Measurements from ENCODE around the gene MINDY4. TPM values are rescaled to one million over a fixed set of nuclear protein-coding genes. Genes with fewer than 3 reads are reported as not detected.

MINDY4 gene
- total RNA-seq, 1 experiment from 2014 or later = 1.8 TPM

GRCh38 chr7:30843741-30844482, 72.7 kb downstream of the MINDY4 start:
- TF ChIP-seq TEAD1 (CRISPR knock-in tag; IDR thresholded peaks at IDR 0.05) = no peak
- TF ChIP-seq RELA (CRISPR knock-in tag; IDR thresholded peaks at IDR 0.05; ENCODE audit: borderline replicate concordance) = no peak
- TF ChIP-seq OVOL2 (CRISPR knock-in tag; IDR thresholded peaks at IDR 0.05; ENCODE audit: borderline replicate concordance) = no peak
- TF ChIP-seq USF2 (CRISPR knock-in tag; IDR thresholded peaks at IDR 0.05) = no peak
- no peak for TF ChIP-seq ZSCAN18 (CRISPR knock-in tag; IDR thresholded peaks at IDR 0.05)
- TF ChIP-seq JAZF1 (CRISPR knock-in tag; IDR thresholded peaks at IDR 0.05) = no peak
- no peak for TF ChIP-seq ZNF138 (CRISPR knock-in tag; conservative IDR thresholded peaks at IDR 0.05)
- no peak for TF ChIP-seq ZNF512 (CRISPR knock-in tag; IDR thresholded peaks at IDR 0.05; ENCODE audit: borderline replicate concordance)
- no peak for TF ChIP-seq AFF4 (CRISPR knock-in tag; IDR thresholded peaks at IDR 0.05; ENCODE audit: borderline replicate concordance)
- no peak for TF ChIP-seq ATF1 (CRISPR knock-in tag; IDR thresholded peaks at IDR 0.05)
- TF ChIP-seq ESRRA (CRISPR knock-in tag; IDR thresholded peaks at IDR 0.05; ENCODE audit: borderline replicate concordance) = no peak
- no peak for TF ChIP-seq ZNF219 (CRISPR knock-in tag; IDR thresholded peaks at IDR 0.05; ENCODE audit: borderline replicate concordance)
- no peak for TF ChIP-seq ATF2 (CRISPR knock-in tag; IDR thresholded peaks at IDR 0.05; ENCODE audit: borderline replicate concordance, low read depth)
- no peak for TF ChIP-seq SMAD4 (CRISPR knock-in tag; IDR thresholded peaks at IDR 0.05)
- no peak for TF ChIP-seq SOX15 (CRISPR knock-in tag; IDR thresholded peaks at IDR 0.05)
- H3K27ac Mint-ChIP-seq = no peak overlapping the region
- DNase-seq (ENCODE audit: low spot score) (no peak), ATAC-seq (no peak)
- H3K4me1 Mint-ChIP-seq = peaks cover 10% of the 10 kb centered on the region; the same call in 1 of the 2 replicates
- H3K4me3 Mint-ChIP-seq = no peak overlapping the region
- H3K36me3 Mint-ChIP-seq = no peaks in the 10 kb centered on the region
- POLR2A ChIA-PET = no interaction called here
- no peaks in the 10 kb centered on the region for H3K27me3 Mint-ChIP-seq (ENCODE audit: low read depth)
- no peaks in the 10 kb centered on the region for H3K9me3 Mint-ChIP-seq
- CTCF ChIA-PET = interaction anchor here (0.8 to 1.5 kb wide), 6 partner anchors 27 to 140 kb away, joined by 3 to 6 read pairs (median 4); no protein-coding TSS in a partner anchor

GRCh38 chr7:30844483-30844874, 73.3 kb downstream of the MINDY4 start:
- no peak for DNase-seq (ENCODE audit: low spot score)
- Mint-ChIP-seq H3K27me3 (ENCODE audit: low read depth) (no peaks in the 10 kb centered on the region), H3K36me3 (no peaks in the 10 kb centered on the region), H3K9me3 (no peaks in the 10 kb centered on the region), H3K4me1 (peaks cover 10% of the 10 kb centered on the region; the same call in 1 of the 2 replicates), H3K27ac (no peak overlapping the region), H3K4me3 (no peak overlapping the region)
- ChIA-PET POLR2A (no interaction called here), CTCF (interaction anchor here (1.1 to 1.6 kb wide), 4 partner anchors 28 to 139 kb away, joined by 3 to 5 read pairs (median 4); no protein-coding TSS in a partner anchor)
- no peak for ATAC-seq
- TF ChIP-seq IRF2 (CRISPR knock-in tag; IDR thresholded peaks at IDR 0.05; ENCODE audit: borderline replicate concordance, low read depth) = no peak
- no peak for TF ChIP-seq ERG (CRISPR knock-in tag; IDR thresholded peaks at IDR 0.05)
- no peak for TF ChIP-seq MLX (CRISPR knock-in tag; IDR thresholded peaks at IDR 0.05)
- no peak for TF ChIP-seq ZNF425 (CRISPR knock-in tag; conservative IDR thresholded peaks at IDR 0.05)
- no peak for TF ChIP-seq MYBL2 (CRISPR knock-in tag; IDR thresholded peaks at IDR 0.05)

Data from WTC11 (cell line).